ENCODE data around the gene GSDME.

GSDME gene

GRCh38 chr7:24668927-24669635, 88.2 kb downstream of the GSDME start:
- H4K12ac ChIP-seq (ENCODE audit: low read depth, low read length): no peak overlapping the region
- H3K23ac ChIP-seq (ENCODE audit: low read length): no peak overlapping the region
- no peak overlapping the region for H3K18ac ChIP-seq (ENCODE audit: low read length)
- H3K36me3 ChIP-seq (ENCODE audit: control insufficient read depth in 1 of 2, insufficient read depth in 2 of 2, low read length in 2 of 2): no peaks in the 10 kb centered on the region
- H3K14ac ChIP-seq (ENCODE audit: low read length): no peak overlapping the region
- no peak overlapping the region for H4K91ac ChIP-seq (ENCODE audit: low read depth, low read length)
- no peak overlapping the region for H2AFZ ChIP-seq (ENCODE audit: insufficient read depth, low read length, poor library complexity)
- H3K27ac ChIP-seq (ENCODE audit: low read depth, low read length): no peak overlapping the region
- H4K8ac ChIP-seq (ENCODE audit: low read depth, low read length): no peak overlapping the region
- H3K79me2 ChIP-seq (ENCODE audit: control insufficient read depth, insufficient read depth, low read length, poor library complexity): no peaks in the 10 kb centered on the region
- H3K4me2 ChIP-seq (ENCODE audit: low read length): no peak overlapping the region
- H2BK120ac ChIP-seq (ENCODE audit: insufficient read depth, low read length, poor library complexity): no peak overlapping the region
- no peak overlapping the region for H2BK12ac ChIP-seq (ENCODE audit: low read length)
- H2BK5ac ChIP-seq (ENCODE audit: low read depth, low read length, poor library complexity): no peak overlapping the region
- DNase-seq: no peak
- H3K4ac ChIP-seq (ENCODE audit: low read depth, low read length): no peak overlapping the region
- no peak overlapping the region for H3K4me3 ChIP-seq (ENCODE audit: low read depth, low read length)
- H2AK5ac ChIP-seq (ENCODE audit: low read length): no peak overlapping the region
- H3K27me3 ChIP-seq (ENCODE audit: insufficient read depth, low read length): no peaks in the 10 kb centered on the region
- no peaks in the 10 kb centered on the region for H3K79me1 ChIP-seq (ENCODE audit: low read length)
- H3K9ac ChIP-seq (ENCODE audit: low read length): no peak overlapping the region
- no CpG with 5 or more reads among the region's 3 CpGs for WGBS (ENCODE audit: extremely low coverage, insufficient coverage, insufficient read length)
- H3K9me3 ChIP-seq (ENCODE audit: insufficient read depth, low read depth, low read length): no peaks in the 10 kb centered on the region
- no peaks in the 10 kb centered on the region for H3K4me1 ChIP-seq (ENCODE audit: control insufficient read depth in 1 of 2, insufficient read depth in 2 of 2, low read length in 2 of 2)

GRCh38 chr7:24665564-24666294, 91.5 kb downstream of the GSDME start:
- no peak overlapping the region for H4K8ac ChIP-seq (ENCODE audit: low read depth, low read length)
- no peak overlapping the region for H2AFZ ChIP-seq (ENCODE audit: insufficient read depth, low read length, poor library complexity)
- H3K79me1 ChIP-seq (ENCODE audit: low read length): no peaks in the 10 kb centered on the region
- no peak overlapping the region for H2BK120ac ChIP-seq (ENCODE audit: insufficient read depth, low read length, poor library complexity)
- H3K9ac ChIP-seq (ENCODE audit: low read length): no peak overlapping the region
- whole genome bisulfite sequencing (ENCODE audit: extremely low coverage, insufficient coverage, insufficient read length): no CpG with 5 or more reads among the region's 4 CpGs
- no peaks in the 10 kb centered on the region for H3K4me1 ChIP-seq (ENCODE audit: control insufficient read depth in 1 of 2, insufficient read depth in 2 of 2, low read length in 2 of 2)
- H2BK12ac ChIP-seq (ENCODE audit: low read length): no peak overlapping the region
- no peak overlapping the region for H4K91ac ChIP-seq (ENCODE audit: low read depth, low read length)
- no peaks in the 10 kb centered on the region for H3K9me3 ChIP-seq (ENCODE audit: insufficient read depth, low read depth, low read length)
- no peak overlapping the region for H3K27ac ChIP-seq (ENCODE audit: low read depth, low read length)
- no peaks in the 10 kb centered on the region for H3K79me2 ChIP-seq (ENCODE audit: control insufficient read depth, insufficient read depth, low read length, poor library complexity)
- H3K4me2 ChIP-seq (ENCODE audit: low read length): no peak overlapping the region
- H3K27me3 ChIP-seq (ENCODE audit: insufficient read depth, low read length): no peaks in the 10 kb centered on the region
- no peak overlapping the region for H4K12ac ChIP-seq (ENCODE audit: low read depth, low read length)
- no peak overlapping the region for H3K23ac ChIP-seq (ENCODE audit: low read length)
- no peaks in the 10 kb centered on the region for H3K36me3 ChIP-seq (ENCODE audit: control insufficient read depth in 1 of 2, insufficient read depth in 2 of 2, low read length in 2 of 2)
- no peak overlapping the region for H3K18ac ChIP-seq (ENCODE audit: low read length)
- no peak overlapping the region for H3K4ac ChIP-seq (ENCODE audit: low read depth, low read length)
- H3K4me3 ChIP-seq (ENCODE audit: low read depth, low read length): no peak overlapping the region
- H2AK5ac ChIP-seq (ENCODE audit: low read length): no peak overlapping the region
- peak; percentile 1 to 72 for DNase-seq
- no peak overlapping the region for H2BK5ac ChIP-seq (ENCODE audit: low read depth, low read length, poor library complexity)
- H3K14ac ChIP-seq (ENCODE audit: low read length): no peak overlapping the region

GRCh38 chr7:24660546-24660945, 96.7 kb downstream of the GSDME start:
- Histone ChIP-seq H3K27ac (ENCODE audit: low read depth, low read length) (no peak overlapping the region), H3K79me1 (ENCODE audit: low read length) (no peaks in the 10 kb centered on the region), H3K79me2 (ENCODE audit: control insufficient read depth, insufficient read depth, low read length, poor library complexity) (no peaks in the 10 kb centered on the region), H2BK5ac (ENCODE audit: low read depth, low read length, poor library complexity) (no peak overlapping the region), H3K27me3 (ENCODE audit: insufficient read depth, low read length) (no peaks in the 10 kb centered on the region), H3K9ac (ENCODE audit: low read length) (no peak overlapping the region), H3K14ac (ENCODE audit: low read length) (no peak overlapping the region), H3K4me3 (ENCODE audit: low read depth, low read length) (no peak overlapping the region), H3K4ac (ENCODE audit: low read depth, low read length) (no peak overlapping the region), H4K8ac (ENCODE audit: low read depth, low read length) (no peak overlapping the region), H4K12ac (ENCODE audit: low read depth, low read length) (no peak overlapping the region), H3K4me2 (ENCODE audit: low read length) (no peak overlapping the region), H2BK120ac (ENCODE audit: insufficient read depth, low read length, poor library complexity) (no peak overlapping the region), H3K9me3 (ENCODE audit: insufficient read depth, low read depth, low read length) (no peaks in the 10 kb centered on the region), H3K36me3 (ENCODE audit: control insufficient read depth in 1 of 2, insufficient read depth in 2 of 2, low read length in 2 of 2) (no peaks in the 10 kb centered on the region), H4K91ac (ENCODE audit: low read depth, low read length) (no peak overlapping the region), H3K23ac (ENCODE audit: low read length) (no peak overlapping the region), H3K18ac (ENCODE audit: low read length) (no peak overlapping the region), H2AFZ (ENCODE audit: insufficient read depth, low read length, poor library complexity) (no peak overlapping the region), H2BK12ac (ENCODE audit: low read length) (no peak overlapping the region), H2AK5ac (ENCODE audit: low read length) (no peak overlapping the region), H3K4me1 (ENCODE audit: control insufficient read depth in 1 of 2, insufficient read depth in 2 of 2, low read length in 2 of 2) (no peaks in the 10 kb centered on the region)
- no CpG with 5 or more reads among the region's 2 CpGs for WGBS (ENCODE audit: extremely low coverage, insufficient coverage, insufficient read length)
- no peak for DNase-seq

GRCh38 chr7:24659505-24659904, 97.8 kb downstream of the GSDME start:
- H3K4me1 ChIP-seq (ENCODE audit: control insufficient read depth in 1 of 2, insufficient read depth in 2 of 2, low read length in 2 of 2): no peaks in the 10 kb centered on the region
- no peak for DNase-seq
- H2AK5ac ChIP-seq (ENCODE audit: low read length): no peak overlapping the region
- H3K14ac ChIP-seq (ENCODE audit: low read length): no peak overlapping the region
- no peak overlapping the region for H4K8ac ChIP-seq (ENCODE audit: low read depth, low read length)
- no peaks in the 10 kb centered on the region for H3K79me2 ChIP-seq (ENCODE audit: control insufficient read depth, insufficient read depth, low read length, poor library complexity)
- no peak overlapping the region for H3K4me3 ChIP-seq (ENCODE audit: low read depth, low read length)
- WGBS (ENCODE audit: extremely low coverage, insufficient coverage, insufficient read length): no CpG with 5 or more reads among the region's 2 CpGs
- H3K4me2 ChIP-seq (ENCODE audit: low read length): no peak overlapping the region
- H3K27me3 ChIP-seq (ENCODE audit: insufficient read depth, low read length): no peaks in the 10 kb centered on the region
- no peak overlapping the region for H4K12ac ChIP-seq (ENCODE audit: low read depth, low read length)
- no peaks in the 10 kb centered on the region for H3K36me3 ChIP-seq (ENCODE audit: control insufficient read depth in 1 of 2, insufficient read depth in 2 of 2, low read length in 2 of 2)
- H3K23ac ChIP-seq (ENCODE audit: low read length): no peak overlapping the region
- H3K4ac ChIP-seq (ENCODE audit: low read depth, low read length): no peak overlapping the region
- H3K18ac ChIP-seq (ENCODE audit: low read length): no peak overlapping the region
- no peak overlapping the region for H2BK120ac ChIP-seq (ENCODE audit: insufficient read depth, low read length, poor library complexity)
- H3K9me3 ChIP-seq (ENCODE audit: insufficient read depth, low read depth, low read length): no peaks in the 10 kb centered on the region
- no peak overlapping the region for H2BK5ac ChIP-seq (ENCODE audit: low read depth, low read length, poor library complexity)
- H3K27ac ChIP-seq (ENCODE audit: low read depth, low read length): no peak overlapping the region
- no peak overlapping the region for H4K91ac ChIP-seq (ENCODE audit: low read depth, low read length)
- no peak overlapping the region for H2BK12ac ChIP-seq (ENCODE audit: low read length)
- H3K79me1 ChIP-seq (ENCODE audit: low read length): no peaks in the 10 kb centered on the region
- H2AFZ ChIP-seq (ENCODE audit: insufficient read depth, low read length, poor library complexity): no peak overlapping the region
- no peak overlapping the region for H3K9ac ChIP-seq (ENCODE audit: low read length)

All from trophoblast cell (in vitro differentiated cells and primary cell).